OCI-LY3 (cell line): Measurements from ENCODE around the gene ABCC6.

Experiments
- H2AFZ ChIP-seq: fragments of 200-600, 300-600 bp; shearing (Covaris generic); 2 replicates; pipeline ENCODE4 v1.6.0; 2014; ENCODE audit warnings: antibody characterized with exemption, low read depth, low read length
- H3K27ac ChIP-seq: fragments of 200-600, 300-600 bp; sonication (generic); 2 replicates; pipeline ENCODE4 v1.5.1; 2014; ENCODE audit warnings: mild to moderate bottlenecking, low read length, moderate library complexity, mixed read lengths
- H3K27me3 ChIP-seq: fragments of 200-600, 300-600 bp; sonication (generic); 2 replicates; pipeline ENCODE4 v1.6.1; 2014; ENCODE audit warnings: low read depth, low read length, mixed read lengths
- H3K36me3 ChIP-seq: fragments of 200-600, 300-600 bp; sonication (generic); replicated peaks from 2 replicates; pipeline ENCODE3; 2014; ENCODE audit warnings: low read depth, low read length, mixed read lengths
- H3K4me1 ChIP-seq: fragments of 300-600, 200-600 bp; sonication (generic); 2 replicates; pipeline ENCODE4 v1.6.1; 2014; ENCODE audit warnings: low read length, mixed read lengths
- H3K4me2 ChIP-seq: fragments of 200-600, 300-600 bp; sonication (generic); 2 replicates; pipeline ENCODE4 v1.6.1; 2014; ENCODE audit warnings: low read length, mixed read lengths
- H3K4me3 ChIP-seq: fragments of 300-600, 200-600 bp; sonication (generic); 2 replicates; pipeline ENCODE4 v1.5.1; 2014; ENCODE audit warnings: antibody characterized with exemption, mild to moderate bottlenecking, low read length, moderate library complexity
- H3K79me2 ChIP-seq: fragments of 300-600, 200-600 bp; shearing (Covaris generic); 2 replicates; pipeline ENCODE4 v1.6.1; 2014; ENCODE audit warnings: mild to moderate bottlenecking, low read length, mixed read lengths
- H3K9ac ChIP-seq: fragments of 300-600, 200-600 bp; shearing (Covaris generic); 2 replicates; pipeline ENCODE4 v1.6.0; 2014; ENCODE audit warnings: mild to moderate bottlenecking, low read length, moderate library complexity
- H3K9me3 ChIP-seq: fragments of 200-600, 300-600 bp; shearing (Covaris generic); 2 replicates; pipeline ENCODE4 v1.6.1; 2014; ENCODE audit warnings: low read length, mixed read lengths; ENCODE audit not compliant: insufficient read depth
- H4K20me1 ChIP-seq: fragments of 200-600, 300-600 bp; sonication (generic); 2 replicates; pipeline ENCODE4 v1.6.1; 2016; ENCODE audit warnings: low read length, mixed read lengths; ENCODE audit not compliant: insufficient read depth
- CTCF ChIP-seq: fragments of 200-600, 300-600 bp; sonication (generic); IDR thresholded peaks from 2 replicates; pipeline ENCODE4 v1.5.1; 2014; ENCODE audit warnings: antibody characterized with exemption, low read length, low read depth
- EZH2phosphoT487 ChIP-seq: fragments of 200-600 bp; shearing (Covaris generic); IDR thresholded peaks from 2 replicates; pipeline ENCODE4 v1.6.1; 2018; ENCODE audit warnings: antibody characterized with exemption, mixed run types, low read depth

ABCC6 gene

GRCh38 chr16:16116841-16117240, 106.5 kb downstream of the ABCC6 start:
- no peak overlapping the region for H3K4me3 ChIP-seq
- H2AFZ ChIP-seq: no peak overlapping the region
- H3K27me3 ChIP-seq: no peaks in the 10 kb centered on the region
- no peak overlapping the region for H3K4me2 ChIP-seq
- H3K9ac ChIP-seq: no peak overlapping the region
- H3K4me1 ChIP-seq: no peaks in the 10 kb centered on the region
- no peaks in the 10 kb centered on the region for H3K79me2 ChIP-seq
- H3K9me3 ChIP-seq: peaks cover 16% of the 10 kb centered on the region; the same call in 1 of the 2 replicates
- H3K27ac ChIP-seq: no peak overlapping the region
- H3K36me3 ChIP-seq: peaks cover 91% of the 10 kb centered on the region
- TF ChIP-seq CTCF (no peak), EZH2phosphoT487 (no peak)
- H4K20me1 ChIP-seq: no peaks in the 10 kb centered on the region

GRCh38 chr16:16113076-16113475, 110.2 kb downstream of the ABCC6 start:
- H2AFZ ChIP-seq: no peak overlapping the region
- H3K9ac ChIP-seq: no peak overlapping the region
- TF ChIP-seq EZH2phosphoT487: no peak
- TF ChIP-seq CTCF: no peak
- H3K4me1 ChIP-seq: no peaks in the 10 kb centered on the region
- no peak overlapping the region for H3K4me2 ChIP-seq
- no peak overlapping the region for H3K27ac ChIP-seq
- H3K27me3 ChIP-seq: no peaks in the 10 kb centered on the region
- H3K79me2 ChIP-seq: no peaks in the 10 kb centered on the region
- peaks cover 11% of the 10 kb centered on the region; the same call in 1 of the 2 replicates for H3K9me3 ChIP-seq
- H3K4me3 ChIP-seq: no peak overlapping the region
- H3K36me3 ChIP-seq: peaks cover 86% of the 10 kb centered on the region
- no peaks in the 10 kb centered on the region for H4K20me1 ChIP-seq

GRCh38 chr16:16112450-16113053, 110.7 kb downstream of the ABCC6 start:
- Histone ChIP-seq H3K27ac (no peak overlapping the region), H3K4me1 (no peaks in the 10 kb centered on the region), H3K27me3 (no peaks in the 10 kb centered on the region), H3K36me3 (peaks cover 81% of the 10 kb centered on the region), H3K79me2 (no peaks in the 10 kb centered on the region), H3K9me3 (0 out of 2 replicates have a peak, but pooled peaks cover 8% of the 10 kb centered on the region), H3K4me3 (no peak overlapping the region), H3K9ac (no peak overlapping the region), H4K20me1 (no peaks in the 10 kb centered on the region), H3K4me2 (no peak overlapping the region), H2AFZ (no peak overlapping the region)
- TF ChIP-seq CTCF (no peak), EZH2phosphoT487 (no peak)

- no peaks in the 10 kb centered on the region for H3K27me3 ChIP-seq
Measured at GRCh38 chr16:16111639-16112038, 111.7 kb downstream of the ABCC6 start.

More at GRCh38 chr16:16111639-16112038, 111.7 kb downstream of the ABCC6 start:
- Histone ChIP-seq H3K9me3 (0 out of 2 replicates have a peak, but pooled peaks cover under 1% of the 10 kb centered on the region), H3K4me2 (no peak overlapping the region), H3K4me3 (no peak overlapping the region), H3K36me3 (peaks cover 77% of the 10 kb centered on the region), H4K20me1 (no peaks in the 10 kb centered on the region), H3K27ac (no peak overlapping the region), H3K4me1 (no peaks in the 10 kb centered on the region), H2AFZ (no peak overlapping the region), H3K9ac (no peak overlapping the region), H3K79me2 (no peaks in the 10 kb centered on the region)
- no peak for TF ChIP-seq CTCF
- TF ChIP-seq EZH2phosphoT487: no peak
